AG09319 (cell line): ENCODE measurements around the gene PNLIPRP3.

ENCODE experiments used
- DNase-seq: peaks from one replicate; pipeline ENCODE4 v3.0.0-alpha.2; 2010; ENCODE audit warnings: low read depth; ENCODE audit errors: extremely low read depth
- TF ChIP-seq, protein P1 (sequence below): IDR thresholded peaks from 2 replicates; pipeline ENCODE4 v1.5.1; 2011; ENCODE audit warnings: low read depth, mild to moderate bottlenecking, inconsistent platforms, low read length, moderate library complexity

Gene PNLIPRP3

DNA sequence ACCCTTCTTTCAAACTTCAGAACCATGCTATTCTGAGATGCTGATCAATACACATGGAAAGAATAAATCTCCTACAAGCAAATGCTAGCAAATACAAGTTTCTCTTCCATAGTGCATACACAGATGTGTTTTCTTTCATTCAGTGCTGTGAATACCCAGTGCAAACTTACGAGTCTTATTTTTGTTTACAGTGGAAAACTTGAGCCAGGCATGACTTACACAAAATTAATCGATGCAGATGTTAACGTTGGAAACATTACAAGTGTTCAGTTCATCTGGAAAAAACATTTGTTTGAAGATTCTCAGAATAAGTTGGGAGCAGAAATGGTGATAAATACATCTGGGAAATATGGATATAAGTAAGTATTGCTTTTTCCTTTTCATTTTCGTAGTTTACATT lies 48.8 kb downstream of the PNLIPRP3 start:
- TF ChIP-seq, protein P1, sequence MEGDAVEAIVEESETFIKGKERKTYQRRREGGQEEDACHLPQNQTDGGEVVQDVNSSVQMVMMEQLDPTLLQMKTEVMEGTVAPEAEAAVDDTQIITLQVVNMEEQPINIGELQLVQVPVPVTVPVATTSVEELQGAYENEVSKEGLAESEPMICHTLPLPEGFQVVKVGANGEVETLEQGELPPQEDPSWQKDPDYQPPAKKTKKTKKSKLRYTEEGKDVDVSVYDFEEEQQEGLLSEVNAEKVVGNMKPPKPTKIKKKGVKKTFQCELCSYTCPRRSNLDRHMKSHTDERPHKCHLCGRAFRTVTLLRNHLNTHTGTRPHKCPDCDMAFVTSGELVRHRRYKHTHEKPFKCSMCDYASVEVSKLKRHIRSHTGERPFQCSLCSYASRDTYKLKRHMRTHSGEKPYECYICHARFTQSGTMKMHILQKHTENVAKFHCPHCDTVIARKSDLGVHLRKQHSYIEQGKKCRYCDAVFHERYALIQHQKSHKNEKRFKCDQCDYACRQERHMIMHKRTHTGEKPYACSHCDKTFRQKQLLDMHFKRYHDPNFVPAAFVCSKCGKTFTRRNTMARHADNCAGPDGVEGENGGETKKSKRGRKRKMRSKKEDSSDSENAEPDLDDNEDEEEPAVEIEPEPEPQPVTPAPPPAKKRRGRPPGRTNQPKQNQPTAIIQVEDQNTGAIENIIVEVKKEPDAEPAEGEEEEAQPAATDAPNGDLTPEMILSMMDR, result no peak
- DNase-seq, result no peak

DNA sequence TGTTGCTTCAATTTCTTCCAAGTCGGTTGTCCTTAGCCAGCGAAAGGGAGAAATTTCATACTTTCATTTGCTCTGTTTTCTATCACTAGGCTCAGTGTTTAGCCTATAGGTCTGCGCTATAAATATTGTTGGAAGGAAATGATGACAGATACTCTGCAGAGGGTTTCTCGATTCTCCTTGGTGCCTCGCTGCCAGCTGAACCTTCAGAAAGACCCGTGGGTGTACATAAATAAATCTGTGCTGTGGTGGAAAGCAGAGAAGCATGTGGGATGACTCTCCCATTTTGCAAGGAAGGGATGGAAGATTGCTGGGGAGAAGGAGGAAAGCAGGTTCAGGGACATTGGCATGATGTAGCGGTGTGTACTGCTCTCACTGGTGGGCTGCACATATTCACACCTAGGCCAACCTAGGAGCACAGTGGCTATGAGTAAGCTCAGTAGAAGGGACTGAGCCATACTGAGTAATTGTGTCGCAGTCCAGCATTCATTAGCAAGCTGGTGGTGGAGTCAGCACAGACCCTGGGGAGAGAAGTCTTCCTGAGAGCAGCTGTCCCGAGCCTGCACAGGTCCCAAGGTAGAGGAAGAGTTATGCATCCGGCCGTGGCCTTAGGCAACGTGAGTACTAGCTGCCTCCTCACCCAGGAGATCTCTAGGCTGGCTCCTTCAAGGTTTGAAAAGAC lies 50.5 kb downstream of the PNLIPRP3 start:
- TF ChIP-seq, protein P1, result no peak
- DNase-seq, result no peak

DNA sequence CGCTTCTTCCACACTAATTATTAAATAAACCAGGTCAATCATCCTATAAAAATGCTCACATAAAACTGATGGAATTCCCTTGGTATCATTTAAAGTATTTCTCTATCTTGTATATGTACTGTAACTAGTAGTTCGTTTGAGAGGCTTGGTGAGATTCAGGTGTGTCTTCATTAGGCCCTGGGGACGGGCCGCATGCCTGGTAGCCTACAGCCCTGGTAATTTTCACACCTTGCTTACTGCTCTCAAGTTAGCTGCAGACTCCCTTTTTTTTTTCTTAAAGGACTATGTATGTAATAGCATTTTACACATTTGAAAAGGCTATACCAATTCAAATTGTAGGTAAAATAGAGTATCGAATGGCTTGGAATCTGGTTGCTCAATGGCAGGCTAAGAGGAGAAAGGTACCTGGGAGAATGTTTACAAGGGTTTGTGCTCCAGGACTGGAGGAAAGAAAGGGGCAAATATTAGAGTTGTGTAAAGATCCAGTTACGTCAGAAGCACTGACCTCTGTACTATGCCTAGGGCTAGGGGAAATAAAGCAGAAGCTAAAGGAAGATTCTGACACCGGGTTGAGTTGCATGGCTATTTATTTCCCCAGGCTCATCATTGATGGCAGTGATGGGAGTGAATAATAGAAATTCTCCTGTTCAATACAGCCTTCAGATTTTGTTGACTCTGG lies 59.3 kb downstream of the PNLIPRP3 start:
- DNase-seq, result no peak
- TF ChIP-seq, protein P1, result no peak

DNA sequence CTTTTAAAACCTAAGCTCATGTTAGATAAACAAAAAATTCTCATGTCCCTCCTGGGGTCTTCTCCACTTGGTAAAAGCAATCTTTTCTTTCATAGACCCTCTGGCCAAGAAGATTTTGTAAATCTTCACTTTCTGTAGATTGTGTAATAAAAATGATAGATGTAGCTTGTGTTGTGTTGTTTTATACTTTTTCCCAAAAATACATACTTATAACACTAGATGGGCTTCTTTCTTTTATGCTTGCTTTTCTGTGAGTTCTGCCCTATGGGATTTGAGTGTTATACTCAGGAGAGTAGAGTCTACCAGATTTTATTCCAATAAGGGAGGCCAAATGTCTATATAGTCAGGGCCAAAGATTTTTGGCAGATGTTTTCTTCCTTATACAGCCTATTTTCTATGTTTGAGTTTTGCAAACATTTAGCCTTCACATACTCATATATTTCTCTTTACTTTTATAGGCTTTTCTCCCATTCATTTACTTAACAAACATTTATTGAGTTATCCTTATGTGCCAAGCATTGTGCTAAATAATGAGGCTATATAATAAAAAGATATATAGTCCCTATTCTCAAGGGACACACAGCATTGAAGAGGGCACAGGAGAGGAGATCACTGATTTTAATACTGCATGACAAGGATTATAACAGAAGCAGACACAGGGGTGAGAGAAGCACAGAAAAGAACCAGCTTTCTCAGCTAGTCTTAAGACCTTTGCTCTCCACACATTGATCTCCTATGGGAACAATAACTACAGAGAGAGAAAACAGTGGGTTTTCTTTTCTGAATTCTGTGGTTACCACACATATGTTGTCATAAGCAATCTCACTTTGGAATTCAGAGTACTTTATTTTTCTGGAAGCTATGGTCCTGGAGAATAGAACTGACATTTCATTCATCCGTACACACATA lies 60.1 kb downstream of the PNLIPRP3 start:
- no peak for DNase-seq
- TF ChIP-seq, protein P1, result no peak

DNA sequence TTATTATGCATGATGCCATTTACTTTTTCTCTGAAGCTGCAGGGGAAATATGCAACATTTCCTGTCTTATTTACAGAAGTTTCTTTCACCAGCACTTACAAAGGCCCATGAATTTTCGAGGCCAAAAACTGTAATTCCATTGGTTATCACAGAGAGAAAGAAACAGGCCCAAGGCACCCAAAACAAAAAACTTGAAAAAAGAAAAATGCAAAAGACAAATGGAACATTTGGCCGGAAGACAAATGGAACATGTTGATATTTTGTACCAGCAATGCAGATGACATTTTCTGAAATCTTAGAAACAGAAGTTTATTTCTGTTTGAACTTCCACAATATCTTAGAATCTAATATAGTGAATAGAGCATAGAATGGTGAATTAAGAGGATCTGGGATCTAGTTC lies 61.8 kb downstream of the PNLIPRP3 start:
- no peak for DNase-seq
- TF ChIP-seq, protein P1, result no peak

DNA sequence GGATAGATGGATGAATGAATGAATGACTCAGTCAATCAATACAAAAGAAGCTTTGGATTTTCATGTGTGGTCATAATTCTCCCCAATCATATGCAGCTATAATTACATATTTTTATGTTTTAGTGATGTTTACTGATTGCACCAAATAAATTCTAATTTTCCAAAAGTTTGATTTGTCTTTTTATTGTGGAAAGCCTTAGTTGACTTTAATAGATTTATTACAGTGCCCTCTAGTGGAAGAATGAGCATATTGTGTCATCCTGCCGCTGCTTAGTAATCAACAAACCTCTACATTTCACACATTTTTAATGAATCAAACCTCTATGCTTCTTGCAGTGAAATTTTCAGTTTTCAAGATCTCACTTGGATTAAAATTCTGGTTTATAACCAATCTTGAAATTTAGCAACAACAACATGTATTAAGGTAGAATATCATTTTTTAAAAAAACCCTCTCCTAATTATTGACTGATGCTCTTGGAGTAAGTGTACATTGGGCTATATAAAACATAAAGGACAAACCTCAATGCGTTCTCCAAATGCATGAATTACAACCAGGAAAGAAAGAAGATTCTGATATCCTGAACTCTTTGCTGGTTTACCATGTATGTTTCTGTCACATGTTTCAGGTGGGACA lies 62.5 kb downstream of the PNLIPRP3 start:
- DNase-seq, result no peak
- TF ChIP-seq, protein P1, result peak; percentile 52
